GM21723 (cell line): Measurements from ENCODE around the gene BCL2L13.
A peak's percentile ranks its signal among the peaks of the same experiment; 100 is the strongest.

Experiments
- ATAC-seq: cut with Tn5 transposase; IDR thresholded peaks from one replicate; pipeline ENCODE4 v1.9.1; 2021; ENCODE audit warnings: mild to moderate bottlenecking, moderate library complexity; ENCODE audit not compliant: unreplicated experiment

BCL2L13 gene

GRCh38 chr22:17777005-17777716 lies 138.6 kb downstream of the BCL2L13 start:
- peak; percentile 29 for ATAC-seq

DNA sequence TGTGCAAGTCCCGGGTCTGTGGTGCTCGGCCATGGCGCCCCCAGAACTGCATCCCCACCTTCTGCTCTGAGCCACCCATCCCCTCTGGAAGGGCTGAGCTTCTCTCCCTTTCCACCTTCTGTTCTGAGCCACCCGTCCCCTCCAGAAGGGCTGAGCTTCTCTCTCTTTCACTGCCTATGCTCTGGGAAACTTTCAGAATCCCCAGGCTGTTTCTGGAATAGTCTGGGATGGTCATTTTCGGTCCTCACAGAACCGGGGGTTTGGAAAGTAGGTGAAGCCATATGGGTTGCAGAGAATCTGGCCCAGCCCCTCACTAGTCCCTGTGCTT lies 139.1 kb downstream of the BCL2L13 start:
- no peak for ATAC-seq

- ATAC-seq = no peak
These were observed 139.9 kb downstream of the BCL2L13 start for GRCh38 chr22:17778412-17778976.

- ATAC-seq = no peak
These were observed 140.9 kb downstream of the BCL2L13 start for GRCh38 chr22:17779286-17780115.

DNA sequence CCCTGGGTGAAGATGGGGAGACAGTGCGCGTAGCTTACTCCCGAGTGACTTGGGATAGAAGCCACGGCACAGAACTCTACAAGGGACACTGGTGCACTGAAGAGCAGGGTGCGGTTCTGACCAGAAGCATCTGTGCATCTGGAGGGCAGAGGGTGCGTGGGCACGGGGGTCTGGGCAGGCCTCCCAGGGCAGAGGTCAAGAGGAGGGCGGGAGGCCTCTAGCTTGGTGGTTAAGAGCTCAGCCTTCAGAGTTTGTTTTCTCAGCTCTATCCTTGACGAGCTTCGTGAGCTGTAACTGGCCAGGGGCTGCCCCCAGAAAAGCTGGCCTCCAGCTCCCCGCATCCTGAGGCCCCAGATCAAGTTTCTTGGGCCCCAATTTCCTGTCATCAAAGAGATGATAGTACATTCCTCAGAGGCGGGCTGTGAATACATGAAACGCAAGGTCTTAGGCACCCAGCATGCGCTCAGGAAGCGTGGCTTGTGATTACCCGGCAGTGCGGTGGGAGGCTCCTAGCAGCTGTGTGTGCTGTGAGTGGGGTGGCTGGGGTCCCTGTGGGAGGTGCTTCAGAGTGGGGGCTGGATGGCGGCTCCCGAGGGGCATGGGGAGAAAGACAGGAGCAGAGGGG lies 141.7 kb downstream of the BCL2L13 start:
- ATAC-seq = no peak
